Inflammatory macrophage treated with lipopolysaccharide for 4 hours (primary cell): ENCODE results near the gene PAX2.

Experiments
- DNase-seq: peaks from one replicate; pipeline ENCODE4 v3.0.0-alpha.2; 2020

Gene PAX2

DNA sequence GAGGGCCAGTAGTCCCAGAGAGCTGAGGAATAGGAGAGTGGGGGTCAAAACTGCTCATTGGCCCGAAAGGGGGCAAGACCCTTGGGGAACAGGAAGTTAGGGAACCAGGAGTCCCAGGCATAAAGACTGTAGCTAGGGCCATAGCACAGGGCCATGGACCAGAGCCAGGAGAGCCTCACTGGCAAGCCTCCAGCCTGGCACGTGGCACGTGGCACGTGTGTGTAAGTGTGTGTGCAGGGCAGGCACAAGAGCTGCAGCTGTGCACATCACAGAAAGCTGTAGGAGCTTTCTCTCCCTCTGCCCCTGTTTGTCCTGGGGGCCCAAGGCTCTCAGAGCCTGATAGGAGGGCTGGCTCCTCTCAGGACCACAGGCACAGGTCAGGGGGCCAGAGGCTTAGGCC, 119.6 kb downstream of the PAX2 start:
- DNase-seq, result no peak

DNA sequence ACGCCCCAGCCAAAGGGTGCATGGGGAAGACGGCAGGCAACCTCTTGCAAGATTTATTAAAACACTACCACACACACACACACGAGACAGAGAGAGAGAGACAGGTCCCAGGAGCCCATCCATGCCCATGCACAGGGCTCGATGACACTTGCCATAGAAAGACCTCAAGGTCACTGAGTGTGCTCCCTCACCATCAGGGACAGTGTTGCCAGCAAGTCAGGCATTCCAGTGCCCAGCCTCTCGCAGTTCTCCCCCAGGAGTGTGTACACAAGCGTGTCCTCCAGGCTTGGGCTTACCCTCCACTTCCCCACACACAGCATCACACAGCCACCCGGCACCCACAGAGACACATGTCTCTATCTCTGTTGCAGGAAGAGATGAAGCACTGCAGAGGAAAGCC, 120.6 kb downstream of the PAX2 start:
- no peak for DNase-seq

DNA sequence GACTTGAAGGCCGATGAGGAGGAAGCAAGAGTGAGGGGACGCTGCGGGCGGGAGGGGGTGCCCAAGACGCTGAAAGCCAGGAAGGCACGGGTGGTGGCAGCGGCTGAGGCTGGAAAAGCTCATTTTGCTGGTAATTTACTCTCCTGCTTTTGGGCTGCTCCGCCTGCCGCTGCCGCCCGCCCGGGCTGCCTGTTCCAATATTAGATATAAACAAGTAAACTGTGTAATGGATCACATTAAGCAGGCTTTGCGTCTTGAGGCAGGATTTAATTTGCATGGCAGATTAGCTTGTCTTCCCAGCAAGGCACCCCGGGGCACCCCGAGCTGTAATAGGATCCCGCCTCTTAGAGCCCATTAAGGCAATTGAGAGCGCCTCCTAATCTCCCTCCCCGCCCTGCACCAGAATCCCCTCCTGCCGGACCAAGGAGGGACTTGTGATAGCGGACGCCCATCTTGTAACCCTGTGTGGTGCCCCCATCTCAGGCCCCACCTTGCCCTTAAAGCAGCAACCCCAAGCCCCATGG, 121.3 kb downstream of the PAX2 start:
- DNase-seq, result no peak

DNA sequence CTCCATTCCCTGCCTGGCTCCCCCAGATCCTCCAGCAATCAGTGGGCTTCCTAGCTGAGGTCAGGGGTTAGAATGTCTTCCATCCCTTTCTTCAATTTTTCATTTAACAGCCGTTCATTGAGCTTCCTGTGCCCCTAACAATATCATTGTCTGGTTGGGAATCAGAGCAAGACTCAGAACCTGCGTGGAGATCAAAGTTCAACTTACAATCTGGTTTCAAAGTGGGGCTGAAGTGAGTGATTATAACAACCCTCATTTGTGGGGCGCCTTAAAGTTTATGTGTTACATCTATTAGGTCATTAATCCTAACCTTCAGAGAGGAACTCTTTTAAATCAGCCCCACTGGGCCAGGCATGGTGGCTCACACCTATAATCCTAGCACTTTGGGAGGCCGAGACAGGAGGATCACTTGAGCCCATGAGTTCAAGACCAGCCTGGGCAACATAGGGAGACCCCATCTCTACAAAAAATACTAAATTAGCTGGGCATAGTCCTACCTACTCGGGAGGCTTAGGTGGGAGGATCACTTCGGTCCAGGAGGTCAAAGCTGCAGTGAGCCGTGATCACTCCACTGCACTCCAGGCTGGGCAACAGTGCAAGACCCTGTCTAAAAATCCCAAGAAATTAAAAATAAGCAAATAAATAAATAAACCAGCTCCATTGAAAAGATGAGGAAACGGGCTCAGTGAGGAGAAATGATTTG, 122.0 kb downstream of the PAX2 start:
- no peak for DNase-seq

GRCh38 chr10:100868382-100868781, 123.0 kb downstream of the PAX2 start:
- DNase-seq, result no peak

GRCh38 chr10:100869399-100869798, 124.0 kb downstream of the PAX2 start:
- no peak for DNase-seq

- peak; percentile 21 for DNase-seq
These were observed 126.8 kb downstream of the PAX2 start for GRCh38 chr10:100872034-100872791.

- DNase-seq, result no peak
These were observed 127.9 kb downstream of the PAX2 start for GRCh38 chr10:100873146-100873826.

DNA sequence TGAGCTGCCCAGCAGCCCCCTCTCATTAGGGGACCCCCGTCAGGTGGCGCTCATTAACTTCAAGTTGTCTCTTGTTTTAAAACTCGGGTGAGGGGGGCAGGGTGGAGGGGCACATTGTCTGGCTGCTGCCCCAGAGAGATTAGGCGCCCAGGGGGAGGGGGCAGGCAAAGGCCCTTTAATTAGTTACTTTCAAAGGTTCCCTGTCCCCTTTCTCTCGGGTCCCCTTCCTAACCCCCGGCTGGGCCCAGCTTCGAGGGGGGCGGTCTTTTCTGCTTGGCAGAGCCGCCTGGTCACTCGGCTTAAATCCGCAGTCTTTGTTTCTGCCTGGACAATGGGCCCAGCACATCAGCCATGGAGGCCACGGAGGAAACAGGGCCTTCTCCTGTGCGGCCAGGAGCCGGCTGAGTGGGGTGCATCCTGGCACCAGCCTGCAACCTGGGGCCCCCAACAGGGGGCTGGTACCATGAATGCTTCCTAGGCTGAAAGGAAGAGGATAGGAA, 128.5 kb downstream of the PAX2 start:
- no peak for DNase-seq

DNA sequence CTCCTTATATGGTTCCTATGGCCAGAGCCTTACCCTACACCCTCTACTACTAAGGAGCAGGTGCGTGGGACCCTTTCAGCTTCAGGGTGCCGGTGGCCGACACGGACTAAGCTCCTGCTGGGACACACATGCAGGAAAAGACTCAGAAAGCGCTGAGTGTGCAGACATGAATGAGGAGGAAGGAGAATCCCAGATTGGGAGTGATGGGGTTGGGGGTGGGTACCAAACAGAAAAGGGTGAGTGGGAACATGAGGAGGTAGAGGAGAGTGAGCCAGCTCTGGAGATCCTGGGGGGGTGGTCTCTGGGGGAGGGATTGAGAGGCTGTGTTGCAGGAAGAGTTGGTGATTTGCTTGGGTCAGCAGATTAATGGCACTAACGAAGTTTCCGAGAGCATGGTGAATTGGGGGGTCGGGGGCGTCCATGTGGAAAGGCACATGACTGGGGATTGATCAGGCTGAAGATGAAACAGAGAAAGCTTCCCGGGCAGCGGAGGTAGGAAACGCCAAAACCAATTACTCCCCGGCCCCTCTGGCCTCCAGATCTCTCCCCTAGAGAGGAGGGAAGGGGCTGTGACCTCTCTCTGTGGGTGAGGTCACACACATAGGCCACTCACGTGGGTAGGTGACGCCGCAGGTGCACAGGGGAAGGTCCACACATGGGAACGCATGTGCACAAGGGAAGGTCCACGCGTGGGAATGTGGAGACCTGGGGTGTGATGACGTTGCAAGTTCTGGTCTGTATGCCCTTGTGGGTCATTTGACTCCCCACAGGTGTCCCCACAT, 129.5 kb downstream of the PAX2 start:
- DNase-seq, result no peak

- no peak for DNase-seq
These were observed 130.2 kb downstream of the PAX2 start for GRCh38 chr10:100875484-100876166.

DNA sequence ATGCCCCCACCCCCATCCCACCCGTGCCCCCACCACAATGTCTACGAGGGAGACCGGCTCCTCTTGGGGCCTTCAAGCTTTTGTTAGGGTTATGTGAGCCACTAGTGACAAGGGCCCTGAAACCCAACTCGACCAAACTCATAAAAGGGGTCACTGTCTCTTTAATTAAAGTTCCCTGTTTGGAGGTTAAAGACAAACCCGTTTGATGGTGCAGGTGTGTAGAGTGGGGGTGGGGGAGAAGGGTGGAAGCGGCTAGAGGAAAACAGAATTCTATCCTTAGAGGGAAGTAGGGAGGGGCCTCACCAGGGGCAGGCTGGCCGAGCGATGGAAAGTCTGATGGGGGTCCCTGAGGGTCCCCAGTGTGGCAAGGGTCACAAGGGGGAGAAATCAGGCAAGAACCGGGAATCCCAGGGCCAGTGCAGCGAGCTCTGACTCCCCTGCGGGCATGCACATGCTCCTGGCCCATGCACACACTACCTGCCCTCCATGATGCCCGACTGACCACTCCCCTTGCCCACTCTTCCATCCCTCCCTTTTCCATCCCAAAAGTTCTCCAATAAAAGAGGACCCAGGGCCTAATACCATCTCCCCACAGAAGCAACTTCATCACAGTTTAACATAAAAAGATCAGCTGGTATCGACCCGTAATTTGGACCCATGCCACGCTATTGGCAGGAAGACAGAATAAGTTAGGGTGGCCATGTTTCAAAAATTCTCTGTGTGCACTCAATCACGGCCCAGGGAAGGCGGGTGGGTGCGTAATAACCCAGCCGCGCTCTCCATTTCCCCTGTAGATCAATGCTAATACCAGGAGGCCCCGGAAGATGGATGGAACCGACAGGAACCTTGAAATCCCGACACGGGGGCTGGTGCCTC, 131.4 kb downstream of the PAX2 start:
- no peak for DNase-seq

- no peak for DNase-seq
These were observed 132.1 kb downstream of the PAX2 start for GRCh38 chr10:100877461-100877850.

DNA sequence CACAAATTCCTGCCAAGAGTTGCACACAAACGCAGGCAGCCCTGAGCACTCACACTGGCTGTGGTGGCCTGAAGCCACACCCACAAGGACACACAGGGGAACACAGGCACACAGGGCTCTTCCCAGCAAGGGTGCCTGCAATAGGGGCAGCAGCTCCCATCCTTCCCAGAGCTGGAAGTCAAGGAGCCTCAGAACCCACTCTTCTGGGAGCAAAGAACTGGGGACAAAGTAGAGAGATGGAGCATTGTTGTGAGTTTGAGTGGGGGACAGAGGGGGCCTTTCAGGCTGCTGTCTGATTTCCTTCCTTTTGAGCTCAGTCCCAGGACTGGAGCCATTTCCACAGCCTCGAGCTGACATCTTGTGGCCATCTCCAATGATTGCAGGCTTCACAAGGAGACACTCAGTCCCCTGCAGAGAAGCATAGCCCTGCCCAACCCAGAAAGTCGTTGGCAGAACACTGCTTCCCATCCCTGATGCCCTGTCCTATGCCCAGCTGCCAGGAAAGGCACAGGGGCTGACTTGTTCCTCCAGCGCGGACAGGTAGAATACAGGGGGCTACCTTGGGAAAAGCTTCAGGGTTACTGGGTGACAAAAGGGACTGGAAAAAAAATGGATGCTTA, 133.0 kb downstream of the PAX2 start:
- peak; percentile 56 for DNase-seq
